ACC112 (cell line): ENCODE data around the gene ACTRT2.

Experiments used
- H2AFZ ChIP-seq: fragments of 200-600 bp; sonication (generic); one replicate; pipeline ENCODE4 v1.6.0; 2017; ENCODE audit warnings: antibody characterized with exemption, low read length; ENCODE audit not compliant: unreplicated experiment
- H3K27ac ChIP-seq: fragments of 200-600 bp; sonication (generic); 2 replicates; pipeline ENCODE4 v1.5.1; 2014; ENCODE audit warnings: low read depth, mild to moderate bottlenecking, antibody characterized with exemption, low read length, moderate library complexity
- H3K27me3 ChIP-seq: fragments of 200-600 bp; sonication (generic); 2 replicates; pipeline ENCODE4 v1.6.1; 2014; ENCODE audit warnings: mild to moderate bottlenecking, antibody characterized with exemption, low read length, moderate library complexity, mixed read lengths; ENCODE audit not compliant: insufficient read depth
- H3K36me3 ChIP-seq: fragments of 200-600 bp; sonication (generic); 2 replicates; pipeline ENCODE4 v1.6.1; 2016; ENCODE audit warnings: mild to moderate bottlenecking, antibody characterized with exemption, low read length, moderate library complexity, mixed read lengths; ENCODE audit not compliant: insufficient read depth
- H3K4me1 ChIP-seq: fragments of 200-600 bp; sonication (generic); one replicate; pipeline ENCODE4 v1.6.1; 2016; ENCODE audit warnings: low read length, mixed read lengths; ENCODE audit not compliant: insufficient read depth, unreplicated experiment, control insufficient read depth
- H3K4me3 ChIP-seq: fragments of 200-600 bp; sonication (generic); 2 replicates; pipeline ENCODE4 v1.5.1; 2014; ENCODE audit warnings: mild to moderate bottlenecking, low read depth, low read length
- H3K79me2 ChIP-seq: fragments of 200-600 bp; sonication (generic); one replicate; pipeline ENCODE4 v1.6.0; 2016; ENCODE audit warnings: low read length; ENCODE audit not compliant: control insufficient read depth, unreplicated experiment, insufficient read depth

The ACTRT2 gene

DNA sequence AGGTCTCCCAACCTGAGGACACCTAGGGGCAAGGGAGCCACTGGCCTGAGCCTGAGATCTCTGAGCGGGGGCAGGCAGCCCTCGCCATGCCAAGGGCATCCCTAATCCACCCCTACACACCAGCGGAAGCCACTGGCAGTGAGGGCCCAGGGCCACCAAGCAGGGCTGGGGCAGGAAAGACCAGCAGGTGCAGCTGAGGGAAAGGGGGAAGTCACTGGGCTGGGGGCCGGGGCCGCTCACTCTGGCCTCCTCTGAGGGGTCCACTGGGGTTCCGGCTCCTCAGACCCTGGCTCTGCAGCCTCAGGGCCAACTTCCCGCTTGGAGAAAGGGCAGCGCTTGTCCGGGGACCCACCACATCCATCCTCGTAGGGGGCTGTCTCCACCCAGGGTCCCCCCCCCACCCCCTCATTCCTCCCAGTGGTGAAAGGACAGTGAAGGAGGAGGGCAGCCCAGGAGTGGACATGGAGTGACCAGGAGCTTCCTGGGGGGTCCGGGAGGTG is 42.5 kb upstream of the ACTRT2 start:
- H3K27ac ChIP-seq: no peak overlapping the region
- no peaks in the 10 kb centered on the region; the same call in 1 of the 2 replicates for H3K27me3 ChIP-seq
- H3K4me3 ChIP-seq: no peak overlapping the region
- no peak overlapping the region for H2AFZ ChIP-seq
- H3K4me1 ChIP-seq: no peaks in the 10 kb centered on the region
- no peaks in the 10 kb centered on the region for H3K79me2 ChIP-seq
- no peaks in the 10 kb centered on the region for H3K36me3 ChIP-seq

DNA sequence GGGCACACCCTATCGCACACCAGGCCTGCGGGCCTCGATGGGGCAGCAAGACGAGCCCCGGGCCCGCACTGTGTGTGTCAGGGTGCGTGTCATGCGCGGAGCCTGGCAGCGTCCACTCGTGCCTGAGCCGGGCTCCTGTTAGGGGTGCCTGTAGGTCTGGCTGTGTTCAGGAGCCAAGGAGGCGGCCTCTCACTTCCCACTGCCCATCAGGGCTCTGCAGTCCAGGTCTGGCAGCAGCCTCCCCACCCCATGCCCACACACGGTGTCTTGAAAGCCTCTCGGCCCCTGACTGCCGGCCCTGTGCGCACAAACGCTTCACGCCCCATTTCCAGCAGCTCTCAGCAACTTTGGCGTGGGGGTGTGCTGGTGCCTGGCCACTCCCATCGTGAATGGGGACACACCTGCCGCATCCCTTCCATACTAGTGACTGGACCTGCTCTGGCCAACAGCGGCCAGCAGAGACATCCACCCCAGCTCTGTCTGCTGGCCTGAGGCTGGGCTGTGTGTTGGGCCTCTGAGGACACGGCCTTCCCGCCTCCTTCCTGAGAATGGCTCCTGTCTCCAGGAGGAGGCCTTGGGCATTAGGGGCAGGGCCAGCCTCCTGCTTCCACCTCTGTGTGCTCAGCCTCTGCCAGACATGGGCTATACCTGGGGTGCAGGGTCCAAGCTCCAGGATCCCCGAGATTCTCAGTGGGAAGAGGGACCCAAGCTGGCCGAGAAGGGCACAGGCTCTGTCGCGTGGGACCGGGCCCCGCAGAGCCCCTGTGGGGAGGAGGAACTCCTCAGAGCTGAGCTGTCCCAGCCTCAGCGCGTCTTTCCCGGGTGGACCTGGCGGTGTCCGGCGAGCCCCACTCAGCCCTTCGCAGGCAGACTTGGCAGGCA is 41.8 kb upstream of the ACTRT2 start:
- Histone ChIP-seq H3K36me3 (no peaks in the 10 kb centered on the region), H3K27ac (no peak overlapping the region), H3K27me3 (no peaks in the 10 kb centered on the region; the same call in 1 of the 2 replicates), H2AFZ (no peak overlapping the region), H3K4me3 (no peak overlapping the region), H3K79me2 (no peaks in the 10 kb centered on the region), H3K4me1 (no peaks in the 10 kb centered on the region)

DNA sequence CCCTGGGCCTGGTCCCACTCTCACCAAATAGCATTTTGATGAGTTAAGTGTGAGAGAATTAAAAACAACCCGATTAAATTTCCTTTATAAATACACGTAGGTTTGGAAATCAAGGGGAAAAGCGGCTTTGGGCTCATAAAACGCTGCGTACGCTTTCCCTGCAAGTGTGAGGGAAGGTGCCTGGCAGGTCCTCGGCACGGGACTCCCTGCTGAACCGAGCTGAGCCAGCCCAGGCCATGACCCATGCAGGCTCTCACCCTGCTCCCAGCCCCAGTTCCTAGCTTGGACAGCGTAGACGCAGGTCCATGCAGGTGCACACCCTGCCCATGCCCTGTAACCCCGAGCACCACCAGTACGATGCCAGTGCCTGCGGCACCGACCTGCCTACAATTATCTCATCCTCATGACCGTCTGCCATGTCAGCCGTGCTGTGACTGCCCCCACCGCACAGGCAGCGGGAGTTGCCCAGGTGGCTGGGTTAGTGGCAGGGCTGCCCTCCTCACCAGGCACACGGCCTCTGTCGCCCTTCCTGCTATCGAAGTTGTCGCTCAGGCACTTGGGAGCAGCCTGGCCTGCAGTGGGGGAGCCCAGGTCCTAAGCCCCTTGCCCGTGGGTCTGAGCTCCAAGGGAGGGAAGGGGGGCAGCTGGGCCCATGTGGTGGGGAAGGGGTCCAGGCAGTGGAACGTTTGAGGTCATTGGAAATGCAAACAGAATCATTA is 41.0 kb upstream of the ACTRT2 start:
- Histone ChIP-seq H3K36me3 (no peaks in the 10 kb centered on the region), H2AFZ (no peak overlapping the region), H3K79me2 (no peaks in the 10 kb centered on the region), H3K4me3 (no peak overlapping the region), H3K27me3 (no peaks in the 10 kb centered on the region; the same call in none of the 2 replicates), H3K27ac (no peak overlapping the region), H3K4me1 (no peaks in the 10 kb centered on the region)

DNA sequence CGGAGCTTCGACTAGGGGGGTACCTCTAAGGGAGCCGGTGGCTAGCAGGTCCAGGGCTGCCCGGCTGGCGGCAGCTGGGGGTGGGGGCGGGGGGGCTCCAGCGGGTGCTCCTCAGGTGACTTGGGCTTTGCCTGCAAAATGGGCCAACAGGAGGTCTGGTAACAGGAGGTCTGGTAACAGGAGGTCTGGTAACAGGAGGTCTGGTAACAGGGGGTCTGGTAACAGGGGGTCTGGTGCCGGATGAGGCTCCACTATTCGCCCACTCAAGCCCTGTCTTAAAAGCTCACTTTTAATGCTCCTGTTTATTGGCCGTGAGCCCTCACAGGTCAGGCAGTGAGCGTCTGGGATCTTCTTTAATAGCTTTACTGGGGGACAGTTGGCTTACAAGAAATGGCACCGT is 40.4 kb upstream of the ACTRT2 start:
- Histone ChIP-seq H3K4me3 (no peak overlapping the region), H3K27ac (no peak overlapping the region), H3K27me3 (peaks cover 1% of the 10 kb centered on the region), H3K36me3 (no peaks in the 10 kb centered on the region), H3K79me2 (no peaks in the 10 kb centered on the region), H2AFZ (no peak overlapping the region), H3K4me1 (no peaks in the 10 kb centered on the region)

DNA sequence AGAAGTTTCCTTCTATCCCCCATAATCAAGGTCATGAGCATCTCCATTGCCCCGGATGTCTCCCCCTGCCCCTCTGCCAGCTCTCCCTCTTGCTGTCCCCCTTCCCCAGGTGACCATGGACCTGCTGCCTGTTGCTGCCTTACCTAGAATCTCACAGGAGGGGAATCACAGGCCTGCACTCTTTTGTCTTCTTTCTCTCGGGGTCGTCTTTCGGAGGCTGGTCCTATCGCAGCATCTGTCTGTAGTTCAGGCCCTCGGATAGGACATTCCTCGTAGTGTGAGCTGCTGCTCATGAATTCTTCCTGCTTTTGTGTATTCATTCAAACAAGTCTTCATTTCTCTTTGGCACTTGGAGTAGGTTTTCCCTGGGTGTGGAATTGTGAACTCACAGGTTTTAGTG is 39.9 kb upstream of the ACTRT2 start:
- Histone ChIP-seq H3K4me3 (no peak overlapping the region), H3K27ac (no peak overlapping the region), H3K36me3 (no peaks in the 10 kb centered on the region), H3K27me3 (peaks cover 7% of the 10 kb centered on the region), H2AFZ (no peak overlapping the region), H3K79me2 (no peaks in the 10 kb centered on the region), H3K4me1 (no peaks in the 10 kb centered on the region)

GRCh38 chr1:2981981-2982614 is 39.2 kb upstream of the ACTRT2 start:
- H3K4me1 ChIP-seq: no peaks in the 10 kb centered on the region
- no peak overlapping the region for H3K4me3 ChIP-seq
- no peak overlapping the region for H3K27ac ChIP-seq
- no peaks in the 10 kb centered on the region for H3K79me2 ChIP-seq
- H2AFZ ChIP-seq: no peak overlapping the region
- no peaks in the 10 kb centered on the region for H3K36me3 ChIP-seq
- H3K27me3 ChIP-seq: peaks cover 9% of the 10 kb centered on the region

DNA sequence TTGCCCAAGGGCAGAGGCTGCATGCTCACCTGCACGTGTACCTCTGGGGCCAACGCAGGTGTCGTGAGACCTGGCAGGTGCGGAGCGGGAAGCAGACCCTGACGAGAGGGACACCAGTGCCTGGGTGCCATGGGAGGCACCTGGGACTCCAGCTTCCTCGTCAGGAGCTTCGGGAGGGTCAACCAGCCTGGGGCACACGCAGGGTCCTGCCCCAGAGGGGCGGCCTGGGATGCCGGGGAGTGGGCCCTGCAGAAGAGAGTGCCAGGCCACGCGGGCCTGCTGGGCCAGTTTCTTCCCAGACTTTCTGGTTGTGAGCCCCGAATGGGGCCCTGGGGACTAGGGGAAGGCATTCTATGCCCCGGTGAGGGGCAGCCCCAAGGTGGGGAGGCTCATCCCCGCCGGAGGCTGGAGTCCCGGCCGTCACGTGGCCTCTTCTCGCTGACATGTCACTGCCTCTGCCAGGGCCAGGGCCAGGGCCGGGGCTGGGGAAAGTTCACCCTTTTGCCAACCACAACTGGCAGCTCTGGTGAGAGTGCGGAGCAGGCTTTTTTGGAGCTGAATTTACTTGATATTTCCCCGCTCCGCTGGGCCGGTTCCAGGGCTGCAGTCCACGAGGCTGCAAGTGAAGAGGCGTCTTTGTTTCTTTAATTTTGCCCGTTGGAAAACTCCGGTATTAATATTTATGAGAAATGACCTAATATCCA is 38.5 kb upstream of the ACTRT2 start:
- H3K27ac ChIP-seq: no peak overlapping the region
- no peak overlapping the region for H2AFZ ChIP-seq
- H3K36me3 ChIP-seq: no peaks in the 10 kb centered on the region
- peaks cover 9% of the 10 kb centered on the region for H3K27me3 ChIP-seq
- no peaks in the 10 kb centered on the region for H3K4me1 ChIP-seq
- no peak overlapping the region for H3K4me3 ChIP-seq
- no peaks in the 10 kb centered on the region for H3K79me2 ChIP-seq

DNA sequence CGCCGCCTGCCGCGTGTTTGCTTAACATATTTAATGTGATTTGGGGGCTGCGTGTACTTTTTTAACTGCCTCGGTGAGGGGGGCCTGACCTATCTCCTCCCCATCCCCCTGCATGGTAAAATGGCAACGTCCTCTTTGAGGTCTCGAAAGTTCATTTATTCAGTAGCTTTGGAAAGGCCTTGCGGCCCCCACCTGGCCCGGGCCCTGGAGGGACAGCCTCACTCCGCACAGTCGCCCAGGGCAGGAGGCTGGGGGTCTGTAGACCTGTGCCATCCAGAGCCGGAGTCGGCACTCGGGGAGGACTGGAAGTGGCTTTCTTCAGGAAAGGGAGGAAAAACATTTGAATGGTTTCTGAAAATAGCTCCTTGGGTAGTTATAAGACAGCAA is 38.0 kb upstream of the ACTRT2 start:
- Histone ChIP-seq H3K27me3 (peaks cover 9% of the 10 kb centered on the region), H3K27ac (no peak overlapping the region), H3K4me1 (no peaks in the 10 kb centered on the region), H3K79me2 (no peaks in the 10 kb centered on the region), H3K4me3 (no peak overlapping the region), H2AFZ (no peak overlapping the region), H3K36me3 (no peaks in the 10 kb centered on the region)

DNA sequence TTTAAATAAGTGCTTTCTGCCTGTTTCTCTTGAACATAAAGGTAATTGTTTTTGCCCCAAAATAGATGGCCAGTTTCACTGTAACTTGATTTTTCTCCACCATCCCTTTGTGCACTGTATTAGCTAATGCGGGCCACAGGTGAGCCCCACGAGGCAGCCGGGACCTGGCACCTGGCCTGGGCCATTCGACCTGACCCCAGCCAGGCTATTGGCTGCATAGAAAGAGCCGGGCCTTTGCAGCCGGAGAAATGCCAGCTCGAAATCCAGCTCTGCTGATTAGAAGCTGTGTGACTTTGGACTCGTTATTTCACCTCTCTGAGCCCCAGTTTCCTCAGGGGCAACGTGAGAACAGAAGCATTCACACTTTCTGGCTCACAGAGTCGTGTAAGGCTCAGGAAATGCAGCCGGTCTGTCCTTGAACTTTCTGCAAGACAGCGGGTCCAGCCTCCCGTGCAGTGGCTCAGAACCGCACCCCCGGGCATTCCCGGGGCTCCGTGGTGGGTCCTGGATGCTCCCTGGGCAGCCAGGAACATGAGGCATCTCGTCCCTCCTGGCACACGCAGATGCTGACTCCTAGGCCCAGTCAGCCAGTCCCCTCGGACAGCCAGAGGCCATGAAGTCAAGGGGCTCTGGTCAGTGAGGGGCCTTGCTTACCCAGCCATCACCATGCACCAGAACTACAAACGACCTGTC is 37.4 kb upstream of the ACTRT2 start:
- Histone ChIP-seq H3K36me3 (no peaks in the 10 kb centered on the region), H2AFZ (no peak overlapping the region), H3K4me1 (no peaks in the 10 kb centered on the region), H3K27me3 (peaks cover 9% of the 10 kb centered on the region), H3K4me3 (no peak overlapping the region), H3K79me2 (no peaks in the 10 kb centered on the region), H3K27ac (no peak overlapping the region)
